ENCODE results near the gene MRPL3. TPM values are rescaled to one million over a fixed set of nuclear protein-coding genes. Genes with fewer than 3 reads are reported as not detected.

MRPL3 gene
- total and polyA plus RNA-seq, 2 donors (not counting 3 experiments of a cell fraction or from before 2014, with no cell fraction given): 49.6 to 68.2 TPM

- Histone ChIP-seq H3K4me3 (replicated peaks in 1 of 3; ENCODE audit: insufficient read depth in 1 of 3, low read depth in 1 of 3, low read length in 3 of 3) (no peak overlapping the region), H4K20me1 (replicated peaks; ENCODE audit: control insufficient read depth, extremely low read depth, insufficient read depth, low read length) (no peaks in the 10 kb centered on the region), H3K9ac (replicated peaks; ENCODE audit: extremely low read depth, insufficient read depth, low read length) (no peak overlapping the region), H3K4me1 (ENCODE audit: control insufficient read depth, extremely low read depth, insufficient read depth, low read length) (no peaks in the 10 kb centered on the region), H3K9me1 (replicated peaks; ENCODE audit: control insufficient read depth, extremely low read depth, insufficient read depth, low read length) (no peaks in the 10 kb centered on the region), H3K4me2 (ENCODE audit: insufficient read depth, low read length) (no peak overlapping the region), H3K79me2 (ENCODE audit: control insufficient read depth, insufficient read depth, low read length) (no peaks in the 10 kb centered on the region), H2AFZ (ENCODE audit: low read depth, low read length) (no peak overlapping the region), H3K27me3 (ENCODE audit: control insufficient read depth in 2 of 2, insufficient read depth in 2 of 2, low read length in 2 of 2) (no peaks in the 10 kb centered on the region), H3K36me3 (ENCODE audit: control insufficient read depth in 2 of 2, extremely low read depth in 1 of 2, insufficient read depth in 2 of 2, low read length in 2 of 2) (peaks cover 0 to 2% of the 10 kb centered on the region in 2 experiments), H3K9me3 (replicated peaks; ENCODE audit: control insufficient read depth, insufficient read depth, low read length) (no peaks in the 10 kb centered on the region), H3K27ac (ENCODE audit: insufficient read depth, low read depth, low read length) (no peak overlapping the region)
- ChIA-PET CTCF (no interaction called here), POLR2A (no interaction called here)
- no peak for TF ChIP-seq MAX (IDR thresholded peaks at IDR 0.05; ENCODE audit: insufficient read depth, insufficient read length)
- no peak for TF ChIP-seq CTCF (IDR thresholded peaks at IDR 0.05; ENCODE audit: extremely low read depth in 1 of 2, insufficient read depth in 1 of 2, low read depth in 1 of 2, low read length in 2 of 2)
- no peak for TF ChIP-seq FOS (IDR thresholded peaks at IDR 0.05; ENCODE audit: borderline replicate concordance, insufficient read depth, low read length)
- no peak for TF ChIP-seq POLR2A (IDR thresholded peaks at IDR 0.05; ENCODE audit: low read depth, low read length)
- no peak for TF ChIP-seq POLR2AphosphoS5 (IDR thresholded peaks at IDR 0.05; ENCODE audit: insufficient read depth, low read depth, low read length)
- TF ChIP-seq JUN (IDR thresholded peaks at IDR 0.05; ENCODE audit: borderline replicate concordance, insufficient read depth, insufficient read length, low read depth): no peak
- TF ChIP-seq GATA2 (IDR thresholded peaks at IDR 0.05; ENCODE audit: insufficient read depth, insufficient read length, low read depth, low read length): no peak
- TF ChIP-seq MYC (IDR thresholded peaks at IDR 0.05; ENCODE audit: low read depth, low read length): no peak
- TF ChIP-seq EZH2 (IDR thresholded peaks at IDR 0.05; ENCODE audit: borderline replicate concordance, low read depth, low read length, severe bottlenecking): no peak
- intact Hi-C loops (cut with micrococcal nuclease) (no loop called here), dilution Hi-C loops (cut with MboI; ENCODE audit: extremely low pct_ligation_motif_present, low sequenced_read_pairs) (no loop called here)
- no peak for DNase-seq (ENCODE audit: low read depth, low spot score)
- no peak for FAIRE-seq
- BruUV-seq (replicated peaks): no TSS peak
Observed at GRCh38 chr3:131458653-131459052, 44.1 kb downstream of the MRPL3 start.
